HepG2 (cell line): ENCODE measurements around the gene RREB1.

Experiments
- ATAD3A ChIP-seq: sonication (generic); formaldehyde crosslinking; IDR thresholded peaks from 2 replicates; pipeline ENCODE4 v1.4.0; 2020; ENCODE audit warnings: missing genetic modification reagents
- FOXK2 ChIP-seq: fragments of 450-650 bp; IDR thresholded peaks from 2 replicates; pipeline ENCODE4 v1.6.1; 2016
- POLR2AphosphoS5 ChIP-seq: IDR thresholded peaks from 2 replicates; pipeline ENCODE4 v1.6.1; 2012; ENCODE audit warnings: low read depth, low read length
- SYNCRIP ChIP-seq: fragments of 200-400 bp; formaldehyde crosslinking; IDR thresholded peaks from 2 replicates; pipeline ENCODE4 v1.6.1; 2018; ENCODE audit warnings: mild to moderate bottlenecking, low read depth, low read length; ENCODE audit not compliant: insufficient read depth
- TF ChIP-seq, protein P1 (sequence below): sonication (generic); formaldehyde crosslinking; IDR thresholded peaks from 2 replicates; pipeline ENCODE4 v1.5.0; 2020; ENCODE audit warnings: mild to moderate bottlenecking, missing genetic modification reagents, moderate library complexity
- TF ChIP-seq, protein P2 (sequence below): sonication (generic); formaldehyde crosslinking; IDR thresholded peaks from 2 replicates; pipeline ENCODE4 v1.4.0; 2020; ENCODE audit warnings: mild to moderate bottlenecking, missing genetic modification reagents
- TF ChIP-seq, protein P3 (sequence below): sonication (generic); formaldehyde crosslinking; IDR thresholded peaks from 2 replicates; pipeline ENCODE4 v1.5.1; 2020; ENCODE audit warnings: missing genetic modification reagents, mild to moderate bottlenecking, borderline replicate concordance

DNA sequence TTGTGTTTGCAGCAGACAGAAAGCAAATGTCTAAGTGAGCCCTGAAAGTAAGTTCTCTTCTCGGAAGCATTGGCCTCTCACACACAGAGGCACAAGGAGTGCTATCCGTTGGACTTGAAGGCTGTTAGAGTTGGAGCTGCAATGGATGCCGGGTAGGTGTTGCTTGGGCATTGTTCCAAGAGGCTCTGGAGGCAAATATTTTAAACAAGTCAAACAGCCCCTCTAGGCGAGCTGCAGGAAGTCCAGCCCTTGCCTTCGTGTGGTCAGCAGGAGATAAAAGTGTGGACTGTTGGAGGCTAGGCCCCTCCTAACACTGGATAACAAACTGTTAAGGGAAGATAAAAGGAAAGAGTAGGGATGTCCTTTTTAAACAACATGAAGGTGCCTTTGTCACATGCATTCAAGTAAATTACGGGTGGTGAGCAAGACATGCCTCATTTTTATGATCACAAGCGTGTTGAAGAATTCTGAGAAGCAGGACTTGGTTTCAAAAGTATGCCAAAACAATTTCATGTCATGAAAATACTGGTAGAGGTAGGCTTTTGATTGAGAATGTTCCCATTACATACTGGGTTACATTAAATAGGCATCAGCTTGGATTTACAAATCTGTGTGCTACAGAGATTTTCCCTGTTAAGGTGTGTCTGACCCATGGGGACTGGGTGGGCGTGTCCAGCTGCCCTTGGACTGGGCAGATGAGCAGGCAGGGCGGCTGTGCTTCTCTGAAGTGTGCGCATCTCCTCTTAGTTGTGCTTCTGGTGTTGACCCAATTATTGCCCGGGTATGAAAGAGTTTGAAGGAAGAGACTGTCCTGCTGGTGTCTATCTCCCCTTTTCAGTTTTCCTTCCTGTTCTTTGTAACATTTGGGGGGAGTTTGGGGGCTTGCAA is 57.5 kb downstream of the RREB1 start:
- TF ChIP-seq, protein P1, sequence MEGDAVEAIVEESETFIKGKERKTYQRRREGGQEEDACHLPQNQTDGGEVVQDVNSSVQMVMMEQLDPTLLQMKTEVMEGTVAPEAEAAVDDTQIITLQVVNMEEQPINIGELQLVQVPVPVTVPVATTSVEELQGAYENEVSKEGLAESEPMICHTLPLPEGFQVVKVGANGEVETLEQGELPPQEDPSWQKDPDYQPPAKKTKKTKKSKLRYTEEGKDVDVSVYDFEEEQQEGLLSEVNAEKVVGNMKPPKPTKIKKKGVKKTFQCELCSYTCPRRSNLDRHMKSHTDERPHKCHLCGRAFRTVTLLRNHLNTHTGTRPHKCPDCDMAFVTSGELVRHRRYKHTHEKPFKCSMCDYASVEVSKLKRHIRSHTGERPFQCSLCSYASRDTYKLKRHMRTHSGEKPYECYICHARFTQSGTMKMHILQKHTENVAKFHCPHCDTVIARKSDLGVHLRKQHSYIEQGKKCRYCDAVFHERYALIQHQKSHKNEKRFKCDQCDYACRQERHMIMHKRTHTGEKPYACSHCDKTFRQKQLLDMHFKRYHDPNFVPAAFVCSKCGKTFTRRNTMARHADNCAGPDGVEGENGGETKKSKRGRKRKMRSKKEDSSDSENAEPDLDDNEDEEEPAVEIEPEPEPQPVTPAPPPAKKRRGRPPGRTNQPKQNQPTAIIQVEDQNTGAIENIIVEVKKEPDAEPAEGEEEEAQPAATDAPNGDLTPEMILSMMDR (CRISPR knock-in tag), result no peak
- TF ChIP-seq POLR2AphosphoS5, result no peak
- no peak for TF ChIP-seq FOXK2
- TF ChIP-seq, protein P2, sequence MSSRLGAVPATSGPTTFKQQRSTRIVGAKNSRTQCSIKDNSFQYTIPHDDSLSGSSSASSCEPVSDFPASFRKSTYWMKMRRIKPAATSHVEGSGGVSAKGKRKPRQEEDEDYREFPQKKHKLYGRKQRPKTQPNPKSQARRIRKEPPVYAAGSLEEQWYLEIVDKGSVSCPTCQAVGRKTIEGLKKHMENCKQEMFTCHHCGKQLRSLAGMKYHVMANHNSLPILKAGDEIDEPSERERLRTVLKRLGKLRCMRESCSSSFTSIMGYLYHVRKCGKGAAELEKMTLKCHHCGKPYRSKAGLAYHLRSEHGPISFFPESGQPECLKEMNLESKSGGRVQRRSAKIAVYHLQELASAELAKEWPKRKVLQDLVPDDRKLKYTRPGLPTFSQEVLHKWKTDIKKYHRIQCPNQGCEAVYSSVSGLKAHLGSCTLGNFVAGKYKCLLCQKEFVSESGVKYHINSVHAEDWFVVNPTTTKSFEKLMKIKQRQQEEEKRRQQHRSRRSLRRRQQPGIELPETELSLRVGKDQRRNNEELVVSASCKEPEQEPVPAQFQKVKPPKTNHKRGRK, result no peak
- no peak for TF ChIP-seq SYNCRIP
- no peak for TF ChIP-seq ATAD3A (CRISPR knock-in tag)
- TF ChIP-seq, protein P3, sequence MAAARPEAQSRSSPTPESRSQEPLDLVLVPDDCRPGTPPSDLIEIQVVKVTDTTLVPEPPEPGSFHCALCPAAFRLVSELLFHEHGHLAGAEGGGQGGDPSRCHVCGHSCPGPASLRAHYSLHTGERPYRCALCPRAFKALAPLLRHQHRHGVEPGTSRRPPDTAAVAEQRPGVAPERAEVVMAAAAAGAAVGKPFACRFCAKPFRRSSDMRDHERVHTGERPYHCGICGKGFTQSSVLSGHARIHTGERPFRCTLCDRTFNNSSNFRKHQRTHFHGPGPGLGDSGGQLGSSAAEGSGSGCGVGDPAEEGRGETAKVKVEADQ, result no peak
